GM18499 (cell line): ENCODE results near the gene TUBB2B.
"Not testable (repeated sequence)": the region's sequence is repeated elsewhere in the genome, so short reads cannot be mapped to it uniquely, and the experiment has no call there.

Experiments
- ATAC-seq: cut with Tn5 transposase; IDR thresholded peaks from one replicate; pipeline ENCODE4 v1.9.1; 2021; ENCODE audit warnings: moderate number of reproducible peaks; ENCODE audit not compliant: insufficient read depth, unreplicated experiment

TUBB2B gene

DNA sequence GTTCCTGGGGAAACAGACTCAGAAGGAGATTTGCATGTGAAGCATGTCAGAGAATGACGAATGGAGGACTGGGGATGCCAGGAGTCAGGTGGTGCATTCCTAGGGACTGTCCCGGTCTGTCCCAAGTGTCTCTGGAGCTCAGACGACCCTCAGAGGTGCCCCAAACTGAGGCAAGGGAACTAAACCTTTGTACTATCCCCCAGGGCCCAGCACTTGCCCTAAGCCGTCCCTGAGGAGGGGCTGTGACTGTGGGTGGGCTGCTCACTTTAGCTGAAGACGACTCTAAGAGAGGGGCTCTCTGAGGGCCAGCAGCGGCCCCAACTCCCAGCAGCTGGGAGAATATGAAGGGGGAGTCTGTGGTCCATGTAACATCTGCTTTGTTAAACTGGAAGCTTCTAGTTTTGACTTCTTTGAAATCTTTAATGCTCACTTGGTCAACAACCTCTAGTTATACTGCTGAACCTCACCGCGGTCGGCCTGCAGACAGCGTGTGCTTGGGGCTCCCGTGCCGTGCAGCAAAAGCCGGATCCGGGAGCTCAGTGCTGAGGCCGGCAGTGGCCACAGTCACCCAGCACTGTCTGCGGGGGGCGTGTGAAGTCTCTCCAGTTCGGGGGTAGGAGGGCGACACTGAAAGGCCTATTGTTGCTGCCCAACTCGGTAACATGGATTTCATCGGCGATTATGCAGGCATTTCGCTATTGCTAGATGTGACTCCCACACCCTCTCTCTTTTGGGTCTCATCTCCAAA, 34.2 kb downstream of the TUBB2B start:
- no peak for ATAC-seq

DNA sequence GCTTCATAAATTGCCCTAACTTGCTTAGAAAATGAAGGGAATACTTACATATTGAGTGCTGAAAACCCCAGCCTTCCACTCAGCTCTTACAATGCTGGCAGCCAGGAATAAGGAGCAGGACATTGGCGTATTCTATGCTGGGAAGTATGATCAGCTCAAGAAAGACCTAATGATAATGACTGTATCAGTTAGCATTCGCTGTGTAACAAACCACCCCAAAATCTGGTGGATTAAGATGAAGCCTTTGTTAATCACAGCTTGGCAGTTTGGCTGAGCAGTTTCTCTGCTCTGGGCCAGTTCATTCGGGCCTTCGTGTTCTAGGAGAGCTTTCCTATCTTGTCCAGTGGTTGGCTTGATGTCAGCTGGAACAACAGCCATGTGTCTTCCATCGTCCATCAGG, 36.7 kb downstream of the TUBB2B start:
- ATAC-seq: no peak

DNA sequence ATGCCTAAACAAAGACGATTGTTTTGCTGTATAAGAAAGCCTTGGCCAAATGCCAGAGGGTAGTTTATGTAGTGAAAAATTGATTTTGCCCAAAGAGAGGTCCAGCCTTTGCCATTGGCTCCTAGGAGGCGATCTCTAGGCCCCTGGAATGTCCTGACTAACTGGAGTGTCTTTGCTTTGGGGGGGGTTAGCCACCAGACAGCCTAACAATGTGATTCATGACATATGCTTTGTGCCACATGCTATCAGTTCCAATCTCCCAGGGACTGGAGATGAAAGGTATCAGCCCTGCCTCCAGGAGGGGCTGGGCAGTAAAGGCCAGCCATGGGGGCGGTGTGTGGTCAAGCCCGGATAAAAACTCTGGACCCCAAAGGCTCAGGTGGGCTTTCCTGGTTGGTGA, 37.4 kb downstream of the TUBB2B start:
- no peak for ATAC-seq

- ATAC-seq: not testable (repeated sequence)
These were observed 38.3 kb downstream of the TUBB2B start for GRCh38 chr6:3189192-3189591.

GRCh38 chr6:3188262-3188661, 39.2 kb downstream of the TUBB2B start:
- no peak for ATAC-seq

GRCh38 chr6:3186974-3187382, 40.5 kb downstream of the TUBB2B start:
- no peak for ATAC-seq

DNA sequence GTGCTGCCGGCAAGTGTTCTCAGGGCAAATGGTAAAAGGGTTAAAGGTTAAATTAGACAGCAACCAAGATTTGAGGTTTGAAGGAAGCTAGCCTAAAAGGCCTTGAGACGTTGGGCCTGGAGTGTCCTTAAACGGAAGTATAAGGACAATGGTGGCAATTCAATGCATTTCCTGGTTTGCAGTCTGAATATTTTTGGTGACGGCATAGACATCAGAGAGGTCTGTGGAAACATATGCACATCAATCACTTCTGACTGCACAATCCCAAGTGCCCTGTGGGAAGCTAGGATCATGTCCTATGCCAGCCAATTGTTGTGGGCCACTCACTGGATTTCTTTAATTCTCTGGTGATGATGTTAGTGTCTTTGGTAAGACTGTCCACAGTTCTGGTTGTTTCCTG, 44.4 kb downstream of the TUBB2B start:
- no peak for ATAC-seq

DNA sequence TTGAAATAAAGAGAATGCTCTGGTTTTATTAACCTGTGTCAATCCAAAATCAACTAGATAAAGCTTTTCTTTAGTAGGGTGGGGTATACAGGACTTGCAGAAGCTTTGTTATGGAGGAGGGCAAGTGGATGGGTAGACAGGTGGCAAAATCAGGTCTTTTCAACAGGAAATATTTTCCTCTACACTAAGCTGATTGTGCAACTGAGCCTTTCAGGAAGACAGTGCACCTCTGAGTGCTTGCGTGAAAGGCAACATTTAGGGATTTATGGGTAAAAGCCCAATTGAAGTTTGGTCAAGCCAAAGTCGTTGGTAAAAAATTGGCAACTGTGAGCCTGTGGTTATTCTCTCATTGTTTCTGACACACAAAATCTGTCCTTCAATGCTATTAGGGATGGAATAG, 46.3 kb downstream of the TUBB2B start:
- ATAC-seq: no peak

DNA sequence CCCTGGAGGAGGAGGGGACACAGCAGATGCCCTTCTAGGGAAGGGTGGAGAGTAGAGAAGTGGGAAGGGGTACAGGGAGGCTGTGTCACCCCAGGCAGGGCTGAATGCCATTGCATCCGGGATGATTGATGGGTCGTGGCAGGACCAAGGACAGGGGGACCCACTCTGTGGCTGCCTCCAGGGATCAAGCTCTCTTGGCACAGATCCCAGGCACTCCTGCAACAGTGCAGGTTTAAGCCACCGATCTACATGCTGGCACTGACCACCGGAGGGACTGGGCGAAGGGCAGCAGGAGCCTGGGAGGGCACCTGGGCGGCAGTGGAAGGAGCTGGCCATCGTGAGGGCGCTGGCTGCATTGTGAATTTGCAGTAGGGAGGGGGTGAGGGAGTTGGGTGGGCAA, 47.5 kb downstream of the TUBB2B start:
- ATAC-seq: not testable (repeated sequence)

- not testable (repeated sequence) for ATAC-seq
These were observed 48.8 kb downstream of the TUBB2B start for GRCh38 chr6:3178666-3179065.

DNA sequence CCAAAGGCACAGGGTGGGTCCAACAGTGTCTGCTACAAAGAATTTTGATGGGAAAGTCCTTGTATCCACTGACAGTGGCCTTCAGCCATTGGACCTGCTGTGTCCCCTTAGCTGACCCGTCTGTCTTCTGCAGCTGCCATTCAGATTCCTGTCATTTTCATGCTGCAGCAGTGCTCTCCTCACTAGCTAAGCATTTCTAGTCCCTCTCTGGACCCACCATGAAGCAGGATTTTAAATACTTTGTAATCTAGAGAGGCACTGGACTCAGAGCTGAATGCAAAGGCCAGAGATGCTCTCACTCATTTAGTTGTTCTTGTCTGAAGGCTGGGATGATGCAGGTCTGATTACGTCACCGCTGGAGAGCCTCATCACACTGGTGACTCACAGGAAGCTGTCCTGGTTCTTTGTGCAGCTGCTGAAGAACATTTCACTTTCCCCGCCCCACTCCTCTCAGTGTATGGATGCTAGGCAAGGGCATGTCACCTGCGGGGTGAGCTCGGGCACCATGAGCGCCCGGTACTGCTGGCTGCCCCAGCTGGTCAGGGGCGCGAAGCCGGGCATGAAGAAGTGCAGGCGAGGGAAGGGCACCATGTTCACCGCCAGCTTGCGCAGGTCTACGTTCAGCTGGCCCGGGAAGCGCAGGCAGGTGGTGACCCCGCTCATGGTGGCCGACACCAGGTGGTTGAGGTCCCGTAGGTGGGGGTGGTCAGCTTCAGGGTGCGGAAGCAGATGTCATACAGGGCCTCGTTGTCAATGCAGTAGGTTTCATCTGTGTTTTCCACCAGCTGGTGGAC, 50.7 kb downstream of the TUBB2B start:
- no peak for ATAC-seq

GRCh38 chr6:3175715-3176402, 51.6 kb downstream of the TUBB2B start:
- no peak for ATAC-seq
